CD4-positive, alpha-beta memory T cell (primary cell): ENCODE measurements around the gene CAMK1. TPM values are rescaled to one million over a fixed set of nuclear protein-coding genes. Genes with fewer than 3 reads are reported as not detected.
A peak's percentile ranks its signal among the peaks of the same experiment; 100 is the strongest.

Source experiments
- CTCF ChIA-PET: fragments of 350-600 bp; sonication (Branson Sonifier 250); formaldehyde crosslinking; loops from one replicate; lab custom pipeline; 2021; ENCODE audit warnings: inconsistent platforms; ENCODE audit not compliant: partially characterized antibody; lab: Charles Lee
- POLR2A ChIA-PET: fragments of 350-600 bp; sonication (Branson Sonifier 250); formaldehyde crosslinking; loops from one replicate; lab custom pipeline; 2021; ENCODE audit not compliant: partially characterized antibody; lab: Charles Lee
- DNase-seq, 5 donors: peaks; one replicate each; pipeline versions ENCODE4 v3.0.0 to v3.0.0-alpha.2; 2020 to 2022; ENCODE audit warnings: mixed read lengths in 1 of 5
- H3K27ac ChIP-seq: one replicate; pipeline ENCODE4 v1.7.0; 2013; ENCODE audit warnings: low read depth, low read length
- H3K27me3 ChIP-seq: 2 replicates; pipeline ENCODE4 v1.7.0; 2013; ENCODE audit warnings: mild to moderate bottlenecking, low read length, moderate library complexity; ENCODE audit not compliant: insufficient read depth
- H3K36me3 ChIP-seq: 2 replicates; pipeline ENCODE4 v1.7.0; 2013; ENCODE audit warnings: mild to moderate bottlenecking, low read length, moderate library complexity; ENCODE audit not compliant: insufficient read depth
- H3K4me1 ChIP-seq: 2 replicates; pipeline ENCODE4 v1.7.0; 2013; ENCODE audit warnings: mild to moderate bottlenecking, low read length, moderate library complexity; ENCODE audit not compliant: insufficient read depth
- H3K4me3 ChIP-seq, 2 donors: one replicate each; pipeline ENCODE4 v1.7.0; 2013; ENCODE audit warnings: low read length in 2 of 2, mild to moderate bottlenecking in 1 of 2
- H3K9me3 ChIP-seq, 2 donors: one replicate each; pipeline ENCODE4 v1.7.0; 2013; ENCODE audit warnings: low read length in 2 of 2, control low read depth in 1 of 2; ENCODE audit not compliant: control insufficient read depth in 1 of 2
- H3K27ac Mint-ChIP-seq, 7 donors: one replicate each; pipeline ENCODE4 v1.8.0; 2020 to 2021; ENCODE audit warnings: mixed read lengths in 7 of 7, mild to moderate bottlenecking in 6 of 7, inconsistent platforms in 3 of 7, moderate library complexity in 3 of 7
- H3K27me3 Mint-ChIP-seq, 2 donors: one replicate each; pipeline ENCODE4 v1.8.0; 2020 to 2021; ENCODE audit warnings: mixed read lengths in 2 of 2
- H3K36me3 Mint-ChIP-seq, 2 donors: one replicate each; pipeline ENCODE4 v1.8.0; 2020 to 2021; ENCODE audit warnings: mixed read lengths in 2 of 2, inconsistent platforms in 1 of 2, mild to moderate bottlenecking in 1 of 2
- H3K4me1 Mint-ChIP-seq, 4 donors: one replicate each; pipeline ENCODE4 v1.8.0; 2020 to 2021; ENCODE audit warnings: mixed read lengths in 4 of 4, mild to moderate bottlenecking in 1 of 4
- H3K4me3 Mint-ChIP-seq, 8 donors: one replicate each; pipeline ENCODE4 v1.8.0; 2020 to 2021; ENCODE audit warnings: mixed read lengths in 8 of 8, mild to moderate bottlenecking in 7 of 8, moderate library complexity in 6 of 8, inconsistent platforms in 3 of 8
- H3K9me3 Mint-ChIP-seq, 8 donors: one replicate each; pipeline ENCODE4 v1.8.0; 2020 to 2021; ENCODE audit warnings: mixed read lengths in 8 of 8, mild to moderate bottlenecking in 5 of 8, inconsistent platforms in 3 of 8, moderate library complexity in 1 of 8
- intact Hi-C: fragments of 100-400 bp; cut with micrococcal nuclease; formaldehyde crosslinking; loops from one replicate; pipeline ENCODE4 v1.15.1; 2023
- polyA plus RNA-seq, 2 donors: library from polyadenylated mRNA; unstranded; fragments of 300-500 nt; fragmentation: Illumina TruSeq; gene quantifications; one replicate each; pipeline ENCODE4 v1.2.3, GENCODE V29; 2021
- total RNA-seq, 2 experiments: library from RNA; stranded (reverse); gene quantifications; one replicate each; pipeline ENCODE4 v1.2.3, GENCODE V29; 2021

CAMK1 gene
- total and polyA plus RNA-seq, 4 experiments from 2014 or later: 2.1 to 5.8 (median 3.1) TPM

DNA sequence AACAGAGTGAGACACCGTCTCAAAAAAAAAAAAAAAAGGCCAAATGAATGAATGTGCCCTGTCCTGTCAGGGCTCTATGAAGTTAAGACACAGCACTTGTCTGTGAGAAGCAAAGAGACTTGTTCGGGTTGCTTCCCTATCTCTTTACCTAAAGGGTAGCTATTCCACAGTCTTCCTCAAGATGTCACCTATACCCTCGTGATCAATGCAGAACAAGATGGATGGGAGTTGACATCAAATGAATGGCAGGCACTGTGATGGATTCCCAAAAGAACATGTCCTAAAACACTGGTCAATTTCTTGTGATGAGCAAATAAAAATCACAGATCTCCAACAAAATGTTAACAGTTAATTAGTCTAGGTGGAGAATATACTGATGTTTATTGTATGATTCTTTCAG, 13.0 kb upstream of the CAMK1 start:
- Histone ChIP-seq H3K4me1 (peaks cover 52% of the 10 kb centered on the region), H3K36me3 (peaks cover 28% of the 10 kb centered on the region), H3K4me3 (no peak overlapping the region), H3K9me3 (no peaks in the 10 kb centered on the region), H3K27ac (no peak overlapping the region), H3K27me3 (no peaks in the 10 kb centered on the region)
- intact Hi-C loops: loop anchor here (5.0 kb wide), 1 partner anchor 955 kb away; no protein-coding TSS in a partner anchor
- Mint-ChIP-seq H3K36me3 (peaks cover 37 to 50% of the 10 kb centered on the region in 2 donors), H3K9me3 (no peaks in the 10 kb centered on the region), H3K27ac (peak overlapping the region in 1 of 7 donors; percentile 59), H3K4me1 (peaks cover 44 to 65% (median 56%) of the 10 kb centered on the region in 4 donors), H3K27me3 (no peaks in the 10 kb centered on the region), H3K4me3 (peak overlapping the region in 1 of 8 donors; percentile 24)
- POLR2A ChIA-PET: interaction anchor here (1.2 to 2.1 kb wide), 4 partner anchors 8 to 30 kb away, joined by 3 to 15 read pairs (median 4); partner anchors contain the start of genes ARPC4 and TADA3
- peak in 2 of 5 donors; percentile 11 to 16 for DNase-seq
- CTCF ChIA-PET: interaction anchor here (0.9 to 1.4 kb wide), 4 partner anchors 48 to 163 kb away, joined by 3 to 6 read pairs (median 3); partner anchors contain the start of gene BRPF1

DNA sequence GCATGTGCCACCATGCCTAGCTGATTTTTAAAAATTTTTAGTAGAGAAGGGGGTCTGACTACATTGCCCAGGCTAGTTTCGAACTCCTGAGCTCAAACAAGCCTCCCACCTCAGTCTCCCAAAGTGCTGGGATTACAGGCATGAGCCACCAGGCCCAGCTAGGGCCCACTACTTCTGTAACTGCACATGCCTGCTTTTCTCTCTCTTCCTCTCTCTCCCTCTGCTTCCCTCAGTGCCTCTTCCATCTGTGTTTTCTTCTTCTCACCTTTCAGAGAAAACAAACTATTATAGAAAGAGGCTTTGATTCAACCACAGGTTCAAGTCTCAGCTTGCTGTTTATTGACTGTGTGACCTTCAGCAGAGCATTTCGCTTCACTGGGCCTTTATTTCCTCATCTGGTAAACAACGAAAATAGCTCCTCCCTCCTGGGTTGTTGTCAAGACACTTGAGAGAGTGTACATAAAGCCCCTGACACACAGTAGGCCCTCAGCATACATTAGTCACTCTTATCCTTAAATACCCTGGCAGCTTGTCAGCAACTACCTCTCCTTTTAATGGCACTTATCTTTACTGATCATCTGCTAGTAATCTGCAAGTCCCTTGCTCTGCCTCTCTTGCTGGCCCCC, 12.3 kb upstream of the CAMK1 start:
- H3K36me3 Mint-ChIP-seq: peaks cover 33 to 44% of the 10 kb centered on the region in 2 donors
- Histone ChIP-seq H3K36me3 (peaks cover 23% of the 10 kb centered on the region), H3K27me3 (no peaks in the 10 kb centered on the region), H3K27ac (no peak overlapping the region), H3K9me3 (no peaks in the 10 kb centered on the region), H3K4me3 (no peak overlapping the region), H3K4me1 (peaks cover 48% of the 10 kb centered on the region)
- no peaks in the 10 kb centered on the region for H3K27me3 Mint-ChIP-seq
- POLR2A ChIA-PET: interaction anchor here (1.2 to 2.3 kb wide), 7 partner anchors 9 to 151 kb away, joined by 3 to 15 read pairs (median 3); partner anchors contain the start of genes ARPC4, BRPF1, OGG1 and TADA3
- peak overlapping the region in 5 of 7 donors; percentile 9 to 89 (median 43) for H3K27ac Mint-ChIP-seq
- no peak for DNase-seq
- intact Hi-C loops: loop anchor here (5.0 kb wide), 1 partner anchor 955 kb away; no protein-coding TSS in a partner anchor
- CTCF ChIA-PET: interaction anchor here (0.5 to 1.9 kb wide), 8 partner anchors 8 to 370 kb away, joined by 3 to 8 read pairs (median 3); partner anchors contain the start of genes ARPC4, BRPF1 and TADA3
- peak overlapping the region in 2 of 8 donors; percentile 24 to 46 for H3K4me3 Mint-ChIP-seq
- H3K9me3 Mint-ChIP-seq: no peaks in the 10 kb centered on the region
- H3K4me1 Mint-ChIP-seq: peaks cover 41 to 61% (median 54%) of the 10 kb centered on the region in 4 donors

DNA sequence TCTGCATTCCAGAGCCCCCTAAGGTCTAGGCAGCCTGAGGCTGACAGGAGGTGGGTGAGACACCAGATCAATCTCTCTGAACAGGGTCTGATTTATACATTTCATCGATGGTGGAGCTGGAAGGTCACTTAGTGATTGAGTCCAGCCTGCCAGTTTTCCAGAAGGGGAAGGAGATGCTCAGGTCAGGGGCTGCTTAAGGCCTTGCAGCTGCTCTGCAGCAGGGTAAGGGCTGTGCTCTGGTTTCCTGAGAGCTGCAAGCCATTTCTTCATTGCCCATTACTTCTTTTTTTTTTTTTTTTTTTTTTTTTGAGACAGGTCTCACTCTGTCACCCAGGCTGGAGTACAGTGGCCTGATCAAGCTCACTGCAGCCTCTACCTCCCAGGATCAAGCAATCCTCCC, 11.8 kb upstream of the CAMK1 start:
- peaks cover 45% of the 10 kb centered on the region for H3K4me1 ChIP-seq
- H3K36me3 Mint-ChIP-seq: peaks cover 28 to 39% of the 10 kb centered on the region in 2 donors
- no peaks in the 10 kb centered on the region for H3K27me3 ChIP-seq
- H3K27ac ChIP-seq: no peak overlapping the region
- no peak overlapping the region for H3K4me3 ChIP-seq
- H3K27ac Mint-ChIP-seq: peak overlapping the region in 3 of 7 donors; percentile 66 to 88 (median 68)
- H3K36me3 ChIP-seq: peaks cover 18% of the 10 kb centered on the region
- DNase-seq: no peak
- ChIA-PET CTCF (interaction anchor here (0.5 to 1.9 kb wide), 8 partner anchors 9 to 370 kb away, joined by 3 to 8 read pairs (median 3); partner anchors contain the start of genes ARPC4, BRPF1 and TADA3), POLR2A (interaction anchor here (0.6 to 2.3 kb wide), 7 partner anchors 9 to 151 kb away, joined by 3 to 15 read pairs (median 3); partner anchors contain the start of genes ARPC4, BRPF1, OGG1 and TADA3)
- peak overlapping the region in 2 of 8 donors; percentile 16 to 24 for H3K4me3 Mint-ChIP-seq
- no peaks in the 10 kb centered on the region for H3K27me3 Mint-ChIP-seq
- no peaks in the 10 kb centered on the region for H3K9me3 ChIP-seq
- H3K9me3 Mint-ChIP-seq: no peaks in the 10 kb centered on the region
- intact Hi-C loops: loop anchor here (5.0 kb wide), 1 partner anchor 956 kb away; no protein-coding TSS in a partner anchor
- H3K4me1 Mint-ChIP-seq: peaks cover 42 to 60% (median 52%) of the 10 kb centered on the region in 4 donors

DNA sequence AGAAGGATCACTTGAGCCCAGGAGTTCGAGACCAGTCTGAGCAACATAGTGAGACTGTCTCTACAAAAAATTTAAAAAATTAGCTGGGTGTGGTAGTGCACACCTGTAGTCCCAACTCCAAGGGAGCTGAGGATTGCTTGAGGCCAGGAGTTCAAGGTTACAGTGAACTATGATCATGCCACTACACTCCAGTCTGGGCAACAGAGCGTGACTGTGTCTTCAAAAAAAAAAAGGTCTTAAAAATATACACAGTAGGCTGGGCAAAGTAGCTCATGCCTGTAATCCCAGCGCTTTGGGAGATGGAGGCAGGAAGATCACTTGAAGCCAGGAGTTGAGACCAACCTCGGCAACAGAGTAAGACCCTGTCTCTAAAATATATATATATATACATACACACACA, 11.2 kb upstream of the CAMK1 start:
- H3K27ac ChIP-seq: no peak overlapping the region
- Mint-ChIP-seq H3K36me3 (peaks cover 22 to 34% of the 10 kb centered on the region in 2 donors), H3K4me1 (peaks cover 41 to 57% (median 48%) of the 10 kb centered on the region in 4 donors), H3K4me3 (peak overlapping the region in 3 of 8 donors; percentile 17 to 77 (median 71)), H3K27me3 (no peaks in the 10 kb centered on the region), H3K9me3 (no peaks in the 10 kb centered on the region), H3K27ac (peak overlapping the region; percentile 66 to 90 (median 89))
- ChIA-PET CTCF (interaction anchor here (1.1 to 1.9 kb wide), 5 partner anchors 9 to 151 kb away, joined by 3 to 8 read pairs (median 3); partner anchors contain the start of genes ARPC4 and TADA3), POLR2A (interaction anchor here (0.6 to 2.3 kb wide), 7 partner anchors 10 to 152 kb away, joined by 3 to 11 read pairs (median 3); partner anchors contain the start of genes ARPC4, BRPF1, OGG1 and TADA3)
- peaks cover 14% of the 10 kb centered on the region for H3K36me3 ChIP-seq
- DNase-seq: no peak
- intact Hi-C loops: loop anchor here (5.0 kb wide), 1 partner anchor 956 kb away; no protein-coding TSS in a partner anchor
- no peak overlapping the region for H3K4me3 ChIP-seq
- H3K9me3 ChIP-seq: no peaks in the 10 kb centered on the region
- H3K4me1 ChIP-seq: peaks cover 45% of the 10 kb centered on the region
- H3K27me3 ChIP-seq: no peaks in the 10 kb centered on the region

DNA sequence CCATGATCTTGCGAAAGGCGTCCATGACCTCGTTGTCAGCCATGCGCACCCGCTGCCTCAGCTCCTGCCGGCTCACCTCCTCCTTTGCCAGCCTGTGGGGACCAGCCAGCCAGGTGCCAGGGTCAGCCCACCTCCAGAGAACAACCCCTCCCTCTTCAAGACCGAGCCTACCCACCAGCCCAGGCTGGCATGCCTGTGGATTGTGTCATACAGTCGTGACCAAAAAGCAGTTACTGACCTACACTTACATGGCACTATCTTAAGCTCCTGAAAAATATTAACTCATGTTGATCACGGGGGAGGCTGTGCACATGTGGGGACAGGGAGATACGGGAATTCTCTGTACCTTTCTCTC, 10.7 kb upstream of the CAMK1 start:
- H3K27me3 ChIP-seq: no peaks in the 10 kb centered on the region
- Mint-ChIP-seq H3K9me3 (no peaks in the 10 kb centered on the region), H3K27ac (peak overlapping the region; percentile 73 to 90 (median 89)), H3K4me1 (peaks cover 40 to 57% (median 48%) of the 10 kb centered on the region in 4 donors), H3K36me3 (peaks cover 20 to 31% of the 10 kb centered on the region in 2 donors), H3K27me3 (no peaks in the 10 kb centered on the region), H3K4me3 (peak overlapping the region; percentile 17 to 77 (median 54))
- no peak for DNase-seq
- intact Hi-C loops: loop anchor here (5.0 kb wide), 1 partner anchor 957 kb away; no protein-coding TSS in a partner anchor
- peak overlapping the region; percentile 50 for H3K27ac ChIP-seq
- H3K36me3 ChIP-seq: peaks cover 14% of the 10 kb centered on the region
- H3K4me3 ChIP-seq: no peak overlapping the region
- H3K9me3 ChIP-seq: no peaks in the 10 kb centered on the region
- ChIA-PET CTCF (interaction anchor here (1.1 to 1.9 kb wide), 4 partner anchors 9 to 152 kb away, joined by 3 to 8 read pairs (median 3); partner anchors contain the start of genes ARPC4 and TADA3), POLR2A (interaction anchor here (0.6 to 2.3 kb wide), 6 partner anchors 12 to 153 kb away, joined by 3 to 11 read pairs (median 4); partner anchors contain the start of genes ARPC4, BRPF1, CRELD1 and TADA3)
- peaks cover 45% of the 10 kb centered on the region for H3K4me1 ChIP-seq

DNA sequence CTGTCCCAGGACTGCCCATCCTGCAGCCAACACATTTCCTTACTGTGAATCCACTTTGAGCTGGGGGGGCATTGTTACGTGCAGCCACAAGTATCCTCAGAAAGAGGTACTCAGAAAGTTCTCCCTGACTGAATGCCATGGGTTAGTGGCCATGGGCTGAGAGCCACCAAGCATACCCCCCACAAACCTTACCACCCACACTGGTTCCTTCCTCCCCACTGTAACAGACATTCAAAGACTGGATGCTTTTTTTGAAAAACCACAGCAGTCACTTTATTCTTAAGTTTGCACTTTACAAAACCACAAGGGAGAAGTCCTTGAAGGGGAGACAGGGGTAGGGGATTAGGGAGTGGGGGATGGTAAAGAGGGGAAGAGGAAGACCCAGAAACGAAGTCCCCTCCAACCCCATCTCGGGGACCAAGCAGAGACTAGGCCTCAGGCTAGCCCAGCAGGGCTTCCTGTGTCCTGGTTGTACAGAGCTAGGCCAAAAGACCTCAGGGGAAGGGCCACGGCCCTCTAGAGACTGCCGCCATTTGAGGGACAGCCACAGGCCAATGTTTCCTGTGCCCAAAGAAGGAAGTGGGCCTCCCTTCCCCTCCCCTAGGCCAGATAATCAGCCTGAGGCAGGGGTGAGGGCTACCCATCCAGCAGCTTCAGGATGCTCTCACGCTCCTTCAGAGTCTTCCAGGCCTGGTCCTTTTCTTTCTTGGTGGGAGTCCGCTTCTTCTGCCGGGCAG, 10.1 kb upstream of the CAMK1 start:
- Mint-ChIP-seq H3K4me3 (peak overlapping the region in 7 of 8 donors; percentile 39 to 77 (median 69)), H3K36me3 (peaks cover 15 to 27% of the 10 kb centered on the region in 2 donors), H3K4me1 (peaks cover 40 to 57% (median 48%) of the 10 kb centered on the region in 4 donors), H3K27ac (peak overlapping the region; percentile 73 to 90 (median 89)), H3K27me3 (no peaks in the 10 kb centered on the region), H3K9me3 (no peaks in the 10 kb centered on the region)
- intact Hi-C loops: loop anchor here (5.0 kb wide), 1 partner anchor 957 kb away; no protein-coding TSS in a partner anchor
- DNase-seq: peak in 4 of 5 donors; percentile 19 to 50 (median 36)
- CTCF ChIA-PET: interaction anchor here (1.3 to 1.5 kb wide), 2 partner anchors 13 to 34 kb away, joined by 3 read pairs; partner anchors contain the start of genes ARPC4 and TADA3
- peaks cover 45% of the 10 kb centered on the region for H3K4me1 ChIP-seq
- no peaks in the 10 kb centered on the region for H3K9me3 ChIP-seq
- H3K27me3 ChIP-seq: no peaks in the 10 kb centered on the region
- H3K4me3 ChIP-seq: peak overlapping the region in 1 of 2 donors; percentile 2
- POLR2A ChIA-PET: interaction anchor here (0.6 to 2.8 kb wide), 6 partner anchors 13 to 153 kb away, joined by 3 to 11 read pairs (median 6); partner anchors contain the start of genes ARPC4, BRPF1, CRELD1 and TADA3
- H3K36me3 ChIP-seq: peaks cover 14% of the 10 kb centered on the region
- peak overlapping the region; percentile 50 for H3K27ac ChIP-seq
